ENCODE results near the gene COX6B1. TPM values are rescaled to one million over a fixed set of nuclear protein-coding genes. Genes with fewer than 3 reads are reported as not detected.

COX6B1 gene
- total RNA-seq, 1 donor from 2014 or later, result 368 TPM

DNA sequence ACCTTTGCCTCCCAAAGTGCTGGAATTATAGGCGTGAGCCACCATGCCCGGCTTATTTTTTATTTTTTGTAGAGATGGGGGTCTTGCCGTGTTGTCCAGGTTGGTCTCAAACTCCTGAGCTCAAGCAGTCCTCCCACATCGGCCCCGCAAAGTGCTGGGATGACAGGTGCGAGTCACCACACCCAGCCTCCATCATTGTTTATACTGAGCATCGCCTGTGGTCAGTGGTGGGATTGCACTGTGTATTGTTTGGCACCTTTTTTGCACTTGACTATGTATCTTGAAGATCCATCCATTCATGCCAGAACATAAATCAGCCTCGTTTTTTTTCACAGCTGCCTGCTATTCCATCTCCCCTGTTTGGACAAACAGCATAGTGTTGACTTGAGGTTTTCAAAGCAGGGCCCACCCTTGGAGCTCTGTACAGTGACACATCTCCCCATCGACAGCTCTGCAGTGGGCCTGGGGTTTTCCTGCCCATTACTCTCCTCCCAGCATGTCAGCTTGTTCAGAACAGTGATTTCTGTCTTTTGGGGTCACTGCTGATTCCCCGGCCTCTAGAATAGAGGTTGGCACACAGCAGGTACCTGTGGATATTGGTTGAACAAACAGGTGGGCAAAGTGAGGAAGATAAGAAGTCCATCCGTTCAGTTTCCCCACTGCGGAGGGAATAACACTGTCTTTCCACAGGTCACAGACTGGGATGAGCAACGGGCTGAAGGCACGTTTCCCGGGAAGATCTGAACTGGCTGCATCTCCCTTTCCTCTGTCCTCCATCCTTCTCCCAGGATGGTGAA is 10.0 kb downstream of the COX6B1 start:
- no peak overlapping the region for H3K4me3 ChIP-seq (ENCODE audit: low read length in 3 of 3)
- no peaks in the 10 kb centered on the region for H3K4me1 ChIP-seq (ENCODE audit: control insufficient read depth in 3 of 3, insufficient read depth in 3 of 3, low read length in 3 of 3)
- H3K9me3 ChIP-seq (ENCODE audit: control insufficient read depth in 3 of 3, low read length in 3 of 3), result no peaks in the 10 kb centered on the region
- no peaks in the 10 kb centered on the region for H3K27me3 ChIP-seq (ENCODE audit: control insufficient read depth in 3 of 3, insufficient read depth in 3 of 3, low read length in 3 of 3)
- H3K9ac ChIP-seq (ENCODE audit: low read depth in 1 of 3, low read length in 3 of 3), result no peak overlapping the region
- peaks cover 48 to 73% (median 51%) of the 10 kb centered on the region in 3 donors for H3K36me3 ChIP-seq (ENCODE audit: control insufficient read depth in 3 of 3, insufficient read depth in 3 of 3, low read length in 3 of 3)
- H3K27ac ChIP-seq (ENCODE audit: low read depth, low read length), result no peak overlapping the region

DNA sequence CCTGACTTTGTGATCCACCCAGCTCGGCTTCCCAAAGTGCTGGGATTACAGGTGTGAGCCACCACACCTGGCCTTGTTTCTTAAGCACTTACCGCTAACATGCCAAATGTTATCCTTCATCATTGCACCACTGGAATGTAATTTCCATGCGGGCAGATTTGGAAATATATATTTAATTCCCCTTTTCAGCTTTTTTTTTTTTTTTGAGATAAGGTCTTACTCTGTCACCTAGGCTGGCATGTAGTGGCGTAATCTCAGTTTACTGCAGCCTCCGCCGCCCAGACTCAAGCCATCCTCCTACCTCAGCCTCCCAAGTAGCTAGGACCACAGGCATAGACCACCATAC is 13.8 kb downstream of the COX6B1 start:
- Histone ChIP-seq H3K27ac (ENCODE audit: low read depth, low read length) (no peak overlapping the region), H3K4me3 (ENCODE audit: low read length in 3 of 3) (no peak overlapping the region), H3K36me3 (ENCODE audit: control insufficient read depth in 3 of 3, insufficient read depth in 3 of 3, low read length in 3 of 3) (peaks cover 22 to 56% (median 30%) of the 10 kb centered on the region in 3 donors), H3K4me1 (ENCODE audit: control insufficient read depth in 3 of 3, insufficient read depth in 3 of 3, low read length in 3 of 3) (no peaks in the 10 kb centered on the region), H3K9me3 (ENCODE audit: control insufficient read depth in 3 of 3, low read length in 3 of 3) (no peaks in the 10 kb centered on the region), H3K9ac (ENCODE audit: low read depth in 1 of 3, low read length in 3 of 3) (no peak overlapping the region), H3K27me3 (ENCODE audit: control insufficient read depth in 3 of 3, insufficient read depth in 3 of 3, low read length in 3 of 3) (no peaks in the 10 kb centered on the region)

DNA sequence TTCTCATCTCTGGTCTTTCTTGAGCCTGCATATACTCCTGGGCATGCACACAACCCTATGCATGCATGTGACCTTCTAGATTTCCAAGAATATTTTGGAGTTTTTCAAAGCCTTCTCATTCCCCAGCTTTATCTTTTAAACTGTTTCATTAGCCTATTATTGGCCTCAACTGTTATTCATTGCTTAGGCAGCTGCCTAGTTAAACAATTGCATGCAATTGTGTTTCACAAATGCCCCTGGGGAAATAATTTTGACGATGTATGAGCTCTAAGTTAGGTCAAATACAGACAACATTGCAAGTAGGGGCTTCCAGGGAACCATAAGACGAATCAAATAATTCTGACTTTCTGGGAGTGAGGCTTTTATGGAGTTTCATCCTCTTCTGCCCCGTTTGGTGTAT is 15.9 kb downstream of the COX6B1 start:
- no peaks in the 10 kb centered on the region for H3K9me3 ChIP-seq (ENCODE audit: control insufficient read depth in 3 of 3, low read length in 3 of 3)
- H3K9ac ChIP-seq (ENCODE audit: low read depth in 1 of 3, low read length in 3 of 3), result no peak overlapping the region
- H3K36me3 ChIP-seq (ENCODE audit: control insufficient read depth in 3 of 3, insufficient read depth in 3 of 3, low read length in 3 of 3), result peaks cover 6 to 38% (median 15%) of the 10 kb centered on the region in 3 donors
- peaks cover 0 to 4% (median 2%) of the 10 kb centered on the region in 3 donors for H3K27me3 ChIP-seq (ENCODE audit: control insufficient read depth in 3 of 3, insufficient read depth in 3 of 3, low read length in 3 of 3)
- no peak overlapping the region for H3K27ac ChIP-seq (ENCODE audit: low read depth, low read length)
- H3K4me3 ChIP-seq (ENCODE audit: low read length in 3 of 3), result no peak overlapping the region
- no peaks in the 10 kb centered on the region for H3K4me1 ChIP-seq (ENCODE audit: control insufficient read depth in 3 of 3, insufficient read depth in 3 of 3, low read length in 3 of 3)

DNA sequence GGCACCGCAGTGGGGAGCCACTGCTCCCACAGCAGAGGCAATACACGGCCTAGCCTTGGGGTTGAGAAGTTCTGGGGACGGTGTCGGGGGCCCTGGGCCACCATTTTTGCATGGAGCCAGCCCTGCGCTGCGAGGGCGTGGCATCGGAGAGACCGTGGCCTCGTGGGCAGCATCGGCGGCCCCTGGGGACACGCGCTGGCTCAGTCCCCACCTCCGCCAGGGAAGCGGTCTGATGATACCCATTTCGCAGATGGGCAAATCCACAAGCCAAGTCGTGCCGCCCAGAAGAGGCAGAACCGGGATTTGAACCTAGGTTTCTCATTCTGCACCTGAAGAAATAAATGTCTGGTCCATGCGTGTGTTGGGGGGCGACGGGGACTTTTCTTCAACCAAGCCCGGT is 17.0 kb downstream of the COX6B1 start:
- no peak overlapping the region for H3K27ac ChIP-seq (ENCODE audit: low read depth, low read length)
- H3K4me1 ChIP-seq (ENCODE audit: control insufficient read depth in 3 of 3, insufficient read depth in 3 of 3, low read length in 3 of 3), result no peaks in the 10 kb centered on the region
- H3K36me3 ChIP-seq (ENCODE audit: control insufficient read depth in 3 of 3, insufficient read depth in 3 of 3, low read length in 3 of 3), result peaks cover 3 to 31% (median 10%) of the 10 kb centered on the region in 3 donors
- no peak overlapping the region for H3K9ac ChIP-seq (ENCODE audit: low read depth in 1 of 3, low read length in 3 of 3)
- H3K27me3 ChIP-seq (ENCODE audit: control insufficient read depth in 3 of 3, insufficient read depth in 3 of 3, low read length in 3 of 3), result peaks cover 5 to 8% (median 7%) of the 10 kb centered on the region in 3 donors
- no peak overlapping the region for H3K4me3 ChIP-seq (ENCODE audit: low read length in 3 of 3)
- no peaks in the 10 kb centered on the region for H3K9me3 ChIP-seq (ENCODE audit: control insufficient read depth in 3 of 3, low read length in 3 of 3)

DNA sequence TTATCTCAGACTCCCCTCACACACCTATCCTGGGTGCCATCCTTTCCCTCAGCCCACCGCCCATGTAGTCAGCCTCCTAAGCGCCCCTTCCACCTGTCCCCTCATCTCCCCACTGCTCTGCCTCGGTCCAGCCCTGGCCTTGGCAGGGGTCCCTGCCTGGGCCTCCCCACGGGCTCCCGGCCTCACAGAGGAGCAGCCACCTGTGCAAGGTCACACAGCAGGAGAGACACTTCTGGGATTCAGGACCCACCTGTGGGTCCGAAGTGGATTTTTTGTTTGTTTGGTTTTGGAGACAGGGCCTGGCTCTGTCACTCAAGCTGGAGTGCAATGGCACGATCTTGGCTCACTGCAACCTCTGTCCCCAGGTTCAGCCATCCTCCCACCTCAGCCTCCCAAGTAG is 17.5 kb downstream of the COX6B1 start:
- H3K27ac ChIP-seq (ENCODE audit: low read depth, low read length), result no peak overlapping the region
- no peaks in the 10 kb centered on the region for H3K9me3 ChIP-seq (ENCODE audit: control insufficient read depth in 3 of 3, low read length in 3 of 3)
- H3K4me3 ChIP-seq (ENCODE audit: low read length in 3 of 3), result no peak overlapping the region
- H3K36me3 ChIP-seq (ENCODE audit: control insufficient read depth in 3 of 3, insufficient read depth in 3 of 3, low read length in 3 of 3), result peaks cover 3 to 30% (median 10%) of the 10 kb centered on the region in 3 donors
- H3K27me3 ChIP-seq (ENCODE audit: control insufficient read depth in 3 of 3, insufficient read depth in 3 of 3, low read length in 3 of 3), result peaks cover 5 to 8% (median 7%) of the 10 kb centered on the region in 3 donors
- no peak overlapping the region for H3K9ac ChIP-seq (ENCODE audit: low read depth in 1 of 3, low read length in 3 of 3)
- no peaks in the 10 kb centered on the region for H3K4me1 ChIP-seq (ENCODE audit: control insufficient read depth in 3 of 3, insufficient read depth in 3 of 3, low read length in 3 of 3)

DNA sequence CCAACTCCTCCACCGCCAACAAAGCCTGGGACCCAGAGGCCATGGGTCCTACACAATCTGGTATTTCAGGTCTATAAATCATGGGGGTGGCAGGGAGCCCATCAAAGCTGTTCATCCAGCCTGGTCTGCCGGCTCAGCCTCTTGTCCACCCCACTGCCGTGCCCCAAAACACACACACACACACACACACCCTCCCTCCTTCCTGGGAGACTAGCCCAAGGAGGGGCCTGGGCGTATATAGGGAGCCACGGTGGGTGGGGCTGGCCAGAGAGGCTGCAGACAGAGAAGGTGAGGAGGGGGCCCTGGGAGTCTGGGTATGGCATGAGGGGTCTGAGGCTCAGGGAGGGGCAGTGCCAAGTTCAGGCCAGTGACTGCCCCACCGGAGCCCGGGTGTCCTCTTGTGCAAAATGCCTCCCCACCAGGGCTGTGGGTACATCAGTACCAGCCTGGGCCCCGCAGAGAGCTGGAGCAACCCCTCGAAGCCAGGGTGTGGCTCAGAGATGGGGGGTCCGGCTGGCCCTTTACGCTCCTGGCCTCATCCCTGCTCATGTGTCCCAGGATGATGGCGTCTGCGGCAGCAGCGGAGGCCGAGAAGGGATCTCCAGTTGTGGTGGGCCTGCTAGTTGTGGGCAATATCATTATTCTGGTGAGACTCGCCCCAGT is 18.3 kb downstream of the COX6B1 start, which contains the start of gene UPK1A:
UPK1A (plus strand) TSS at position 267 of the 663 bp plus-strand sequence; CDS start at position 563, 296 bp downstream.
- H3K4me3 ChIP-seq (ENCODE audit: low read length in 3 of 3), result no peak within 1 kb of the TSS
- peaks cover 5 to 8% (median 7%) of the 10 kb centered on the region in 3 donors for H3K27me3 ChIP-seq (ENCODE audit: control insufficient read depth in 3 of 3, insufficient read depth in 3 of 3, low read length in 3 of 3)
- no peaks in the 10 kb centered on the region for H3K9me3 ChIP-seq (ENCODE audit: control insufficient read depth in 3 of 3, low read length in 3 of 3)
- peaks cover 3 to 24% (median 6%) of the 10 kb centered on the region in 3 donors for H3K36me3 ChIP-seq (ENCODE audit: control insufficient read depth in 3 of 3, insufficient read depth in 3 of 3, low read length in 3 of 3)
- H3K4me1 ChIP-seq (ENCODE audit: control insufficient read depth in 3 of 3, insufficient read depth in 3 of 3, low read length in 3 of 3), result no peaks in the 10 kb centered on the region
- no peak within 1 kb of the TSS for H3K27ac ChIP-seq (ENCODE audit: low read depth, low read length)
- H3K9ac ChIP-seq (ENCODE audit: low read depth in 1 of 3, low read length in 3 of 3), result no peak within 1 kb of the TSS

DNA sequence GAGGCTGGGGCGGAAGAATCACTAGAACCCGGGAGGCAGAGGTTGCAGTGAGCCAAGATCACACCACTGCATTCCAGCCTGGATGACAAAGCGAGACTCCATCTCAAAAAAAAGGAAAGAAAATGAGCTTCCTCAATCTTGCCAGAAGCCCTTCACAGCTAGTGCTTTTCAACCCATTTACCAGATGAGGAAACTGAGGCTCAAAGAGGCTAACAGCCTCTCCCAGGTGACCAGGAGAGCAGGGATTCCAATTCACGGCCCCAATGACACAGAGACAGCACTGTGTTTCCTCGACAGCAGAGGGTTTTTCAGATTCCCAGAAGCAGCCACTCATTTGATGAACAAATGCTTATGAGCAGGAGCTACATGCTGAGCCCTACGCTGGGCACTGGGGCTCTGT is 21.4 kb downstream of the COX6B1 start:
- Histone ChIP-seq H3K9me3 (ENCODE audit: control insufficient read depth in 3 of 3, low read length in 3 of 3) (no peaks in the 10 kb centered on the region), H3K9ac (ENCODE audit: low read depth in 1 of 3, low read length in 3 of 3) (no peak overlapping the region), H3K4me1 (ENCODE audit: control insufficient read depth in 3 of 3, insufficient read depth in 3 of 3, low read length in 3 of 3) (peaks cover 0 to 6% (median 4%) of the 10 kb centered on the region in 3 donors), H3K36me3 (ENCODE audit: control insufficient read depth in 3 of 3, insufficient read depth in 3 of 3, low read length in 3 of 3) (peaks cover 0 to 3% (median 2%) of the 10 kb centered on the region in 3 donors), H3K4me3 (ENCODE audit: low read length in 3 of 3) (no peak overlapping the region), H3K27ac (ENCODE audit: low read depth, low read length) (no peak overlapping the region), H3K27me3 (ENCODE audit: control insufficient read depth in 3 of 3, insufficient read depth in 3 of 3, low read length in 3 of 3) (peaks cover 21 to 29% (median 23%) of the 10 kb centered on the region in 3 donors)

DNA sequence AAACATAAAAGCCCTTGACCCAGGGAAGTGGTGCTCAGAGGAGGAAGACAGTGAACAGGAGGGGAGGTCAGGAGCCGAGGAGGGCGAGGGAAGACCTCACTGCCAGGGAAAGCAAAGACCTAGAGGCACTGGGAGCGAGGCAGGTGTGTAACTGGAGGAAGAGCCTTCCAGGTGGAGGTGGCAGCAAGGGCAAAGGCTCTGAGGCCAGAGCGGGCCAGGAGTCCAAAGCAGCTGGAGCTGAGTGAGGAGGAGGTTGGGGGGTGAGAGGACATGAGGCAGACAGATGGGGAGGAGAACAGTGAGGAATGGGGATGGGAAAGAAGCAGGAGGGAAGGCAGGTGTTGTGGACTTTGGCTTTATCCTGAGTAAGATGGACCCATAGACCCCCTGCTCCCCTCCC is 21.9 kb downstream of the COX6B1 start:
- Histone ChIP-seq H3K27ac (ENCODE audit: low read depth, low read length) (no peak overlapping the region), H3K4me3 (ENCODE audit: low read length in 3 of 3) (no peak overlapping the region), H3K36me3 (ENCODE audit: control insufficient read depth in 3 of 3, insufficient read depth in 3 of 3, low read length in 3 of 3) (peaks cover 0 to 2% (median 2%) of the 10 kb centered on the region in 3 donors), H3K27me3 (ENCODE audit: control insufficient read depth in 3 of 3, insufficient read depth in 3 of 3, low read length in 3 of 3) (peaks cover 21 to 31% (median 25%) of the 10 kb centered on the region in 3 donors), H3K9me3 (ENCODE audit: control insufficient read depth in 3 of 3, low read length in 3 of 3) (no peaks in the 10 kb centered on the region), H3K4me1 (ENCODE audit: control insufficient read depth in 3 of 3, insufficient read depth in 3 of 3, low read length in 3 of 3) (peaks cover 0 to 6% (median 4%) of the 10 kb centered on the region in 3 donors), H3K9ac (ENCODE audit: low read depth in 1 of 3, low read length in 3 of 3) (no peak overlapping the region)

DNA sequence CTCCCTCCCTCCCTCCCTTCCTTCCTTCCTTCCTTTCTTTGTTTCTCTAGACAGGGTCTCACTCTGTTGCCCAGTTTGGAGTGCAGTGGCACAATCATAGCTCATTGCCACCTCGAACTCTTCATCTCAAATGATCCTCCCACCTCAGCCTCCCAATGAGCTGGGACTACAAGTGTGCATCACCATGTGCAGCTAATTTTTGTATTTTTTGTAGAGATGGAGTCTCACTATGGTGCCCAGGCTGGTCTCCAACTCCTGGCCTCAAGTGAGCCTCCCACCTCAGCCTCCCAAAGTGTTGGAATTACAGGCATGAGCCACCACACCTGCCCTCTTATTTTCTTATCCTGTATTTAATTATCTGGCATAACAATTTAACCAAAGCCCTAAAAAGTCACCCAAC is 22.6 kb downstream of the COX6B1 start:
- peaks cover 0 to 6% (median 4%) of the 10 kb centered on the region in 3 donors for H3K4me1 ChIP-seq (ENCODE audit: control insufficient read depth in 3 of 3, insufficient read depth in 3 of 3, low read length in 3 of 3)
- no peak overlapping the region for H3K4me3 ChIP-seq (ENCODE audit: low read length in 3 of 3)
- peaks cover 23 to 34% (median 28%) of the 10 kb centered on the region in 3 donors for H3K27me3 ChIP-seq (ENCODE audit: control insufficient read depth in 3 of 3, insufficient read depth in 3 of 3, low read length in 3 of 3)
- no peak overlapping the region for H3K9ac ChIP-seq (ENCODE audit: low read depth in 1 of 3, low read length in 3 of 3)
- no peaks in the 10 kb centered on the region for H3K9me3 ChIP-seq (ENCODE audit: control insufficient read depth in 3 of 3, low read length in 3 of 3)
- H3K27ac ChIP-seq (ENCODE audit: low read depth, low read length), result no peak overlapping the region
- no peaks in the 10 kb centered on the region for H3K36me3 ChIP-seq (ENCODE audit: control insufficient read depth in 3 of 3, insufficient read depth in 3 of 3, low read length in 3 of 3)

DNA sequence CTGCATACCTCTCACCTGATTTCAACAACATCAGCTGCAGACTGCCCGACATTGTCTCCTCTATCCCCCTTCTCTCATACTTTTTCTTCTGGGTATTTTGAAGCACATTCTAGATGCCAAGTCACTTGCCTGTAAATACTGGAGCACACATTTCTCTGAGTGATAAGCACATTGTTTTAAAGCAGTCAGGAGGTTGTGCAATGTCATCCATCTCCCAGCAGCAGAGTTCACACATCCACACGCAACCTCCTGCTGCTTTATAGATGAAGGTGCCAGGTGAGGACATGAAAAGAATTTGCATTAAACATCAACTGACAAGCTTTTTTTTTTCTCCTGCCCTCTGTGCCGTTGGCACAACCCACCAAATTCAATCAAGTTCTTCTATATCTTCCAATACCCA is 23.7 kb downstream of the COX6B1 start:
- peaks cover 25 to 36% (median 32%) of the 10 kb centered on the region in 3 donors for H3K27me3 ChIP-seq (ENCODE audit: control insufficient read depth in 3 of 3, insufficient read depth in 3 of 3, low read length in 3 of 3)
- no peaks in the 10 kb centered on the region for H3K36me3 ChIP-seq (ENCODE audit: control insufficient read depth in 3 of 3, insufficient read depth in 3 of 3, low read length in 3 of 3)
- H3K27ac ChIP-seq (ENCODE audit: low read depth, low read length), result no peak overlapping the region
- H3K4me1 ChIP-seq (ENCODE audit: control insufficient read depth in 3 of 3, insufficient read depth in 3 of 3, low read length in 3 of 3), result peaks cover 0 to 6% (median 4%) of the 10 kb centered on the region in 3 donors
- H3K4me3 ChIP-seq (ENCODE audit: low read length in 3 of 3), result no peak overlapping the region
- no peaks in the 10 kb centered on the region for H3K9me3 ChIP-seq (ENCODE audit: control insufficient read depth in 3 of 3, low read length in 3 of 3)
- no peak overlapping the region for H3K9ac ChIP-seq (ENCODE audit: low read depth in 1 of 3, low read length in 3 of 3)
